Measurements from ENCODE around the gene AZU1.
"Not testable (repeated sequence)": the region's sequence is repeated elsewhere in the genome, so short reads cannot be mapped to it uniquely, and the experiment has no call there.

Gene AZU1

GRCh38 chr19:813219-814151 is 14.2 kb upstream of the AZU1 start:
- no peak overlapping the region for H3K4me3 Mint-ChIP-seq
- DNase-seq (ENCODE audit: low spot score in 2 of 2), result no peak
- peak overlapping the region; percentile 88 for H3K27ac Mint-ChIP-seq
- H3K36me3 Mint-ChIP-seq, result peaks cover 79% of the 10 kb centered on the region
- H3K4me1 Mint-ChIP-seq, result peaks cover 16% of the 10 kb centered on the region
- no peaks in the 10 kb centered on the region for H3K9me3 Mint-ChIP-seq
- no peak for ATAC-seq

- Mint-ChIP-seq H3K9me3 (no peaks in the 10 kb centered on the region), H3K27ac (peak overlapping the region; percentile 88), H3K4me3 (no peak overlapping the region), H3K36me3 (peaks cover 70% of the 10 kb centered on the region), H3K4me1 (peaks cover 16% of the 10 kb centered on the region)
- DNase-seq (ENCODE audit: low spot score in 2 of 2), result no peak
- ATAC-seq, result peak; percentile 22
Observed at GRCh38 chr19:814152-815078, 13.2 kb upstream of the AZU1 start.

GRCh38 chr19:815079-815774 is 12.4 kb upstream of the AZU1 start:
- peaks cover 16% of the 10 kb centered on the region for H3K4me1 Mint-ChIP-seq
- H3K27ac Mint-ChIP-seq, result peak overlapping the region; percentile 88
- H3K9me3 Mint-ChIP-seq, result no peaks in the 10 kb centered on the region
- peaks cover 62% of the 10 kb centered on the region for H3K36me3 Mint-ChIP-seq
- H3K4me3 Mint-ChIP-seq, result no peak overlapping the region
- DNase-seq (ENCODE audit: low spot score in 2 of 2) (no peak), ATAC-seq (peak; percentile 19)

- DNase-seq (ENCODE audit: low spot score in 2 of 2) (no peak), ATAC-seq (peak; percentile 4)
- peaks cover 55% of the 10 kb centered on the region for H3K36me3 Mint-ChIP-seq
- peak overlapping the region; percentile 56 for H3K27ac Mint-ChIP-seq
- no peaks in the 10 kb centered on the region for H3K9me3 Mint-ChIP-seq
- peaks cover 16% of the 10 kb centered on the region for H3K4me1 Mint-ChIP-seq
- H3K4me3 Mint-ChIP-seq, result no peak overlapping the region
Observed at GRCh38 chr19:815775-816499, 11.7 kb upstream of the AZU1 start.

GRCh38 chr19:816500-816857 is 11.2 kb upstream of the AZU1 start:
- ATAC-seq (no peak), DNase-seq (ENCODE audit: low spot score in 2 of 2) (no peak)
- Mint-ChIP-seq H3K27ac (peak overlapping the region; percentile 56), H3K9me3 (no peaks in the 10 kb centered on the region), H3K36me3 (peaks cover 49% of the 10 kb centered on the region), H3K4me1 (peaks cover 16% of the 10 kb centered on the region), H3K4me3 (no peak overlapping the region)

GRCh38 chr19:820212-820611 is 7.4 kb upstream of the AZU1 start:
- H3K4me3 Mint-ChIP-seq; H3K4me1 Mint-ChIP-seq; H3K9me3 Mint-ChIP-seq; H3K27ac Mint-ChIP-seq; DNase-seq (ENCODE audit: low spot score in 2 of 2); ATAC-seq: not testable (repeated sequence)
- peaks cover 20% of the 10 kb centered on the region for H3K36me3 Mint-ChIP-seq

- no peak for DNase-seq (ENCODE audit: low spot score in 2 of 2)
- no peak for ATAC-seq
- H3K4me3 Mint-ChIP-seq, result no peak overlapping the region
- H3K4me1 Mint-ChIP-seq, result peaks cover 4% of the 10 kb centered on the region
- no peak overlapping the region for H3K27ac Mint-ChIP-seq
- peaks cover 9% of the 10 kb centered on the region for H3K36me3 Mint-ChIP-seq
- H3K9me3 Mint-ChIP-seq, result no peaks in the 10 kb centered on the region
Observed at GRCh38 chr19:821231-821824, 6.3 kb upstream of the AZU1 start.

- H3K27ac Mint-ChIP-seq, result no peak within 1 kb of the TSS
- ATAC-seq, result no peak
- H3K36me3 Mint-ChIP-seq, result peaks cover 3% of the 10 kb centered on the region
- H3K9me3 Mint-ChIP-seq, result no peaks in the 10 kb centered on the region
- no peak for DNase-seq (ENCODE audit: low spot score in 2 of 2)
- no peak within 1 kb of the TSS for H3K4me3 Mint-ChIP-seq
- H3K4me1 Mint-ChIP-seq, result no peaks in the 10 kb centered on the region
Observed at GRCh38 chr19:821825-822503, 5.7 kb upstream of the AZU1 start, which contains the start of gene PLPPR3. Gene PLPPR3 (minus strand): TSS chr19:821955. CDS start chr19:821559, 396 bp downstream.

GRCh38 chr19:823565-824121 is 4.0 kb upstream of the AZU1 start:
- Mint-ChIP-seq H3K27ac (no peak overlapping the region), H3K36me3 (no peaks in the 10 kb centered on the region), H3K9me3 (no peaks in the 10 kb centered on the region), H3K4me3 (no peak overlapping the region), H3K4me1 (no peaks in the 10 kb centered on the region)
- DNase-seq (ENCODE audit: low spot score in 2 of 2) (no peak), ATAC-seq (no peak)

- no peak overlapping the region for H3K4me3 Mint-ChIP-seq
- no peak overlapping the region for H3K27ac Mint-ChIP-seq
- no peaks in the 10 kb centered on the region for H3K9me3 Mint-ChIP-seq
- H3K36me3 Mint-ChIP-seq, result no peaks in the 10 kb centered on the region
- ATAC-seq (no peak), DNase-seq (ENCODE audit: low spot score in 2 of 2) (no peak)
- no peaks in the 10 kb centered on the region for H3K4me1 Mint-ChIP-seq
Observed at GRCh38 chr19:824885-825284, 2.8 kb upstream of the AZU1 start.

GRCh38 chr19:825897-826644 is 1.6 kb upstream of the AZU1 start:
- Mint-ChIP-seq H3K4me1 (no peaks in the 10 kb centered on the region), H3K4me3 (no peak overlapping the region), H3K27ac (no peak overlapping the region), H3K9me3 (no peaks in the 10 kb centered on the region), H3K36me3 (no peaks in the 10 kb centered on the region)
- DNase-seq (ENCODE audit: low spot score in 2 of 2), result no peak
- no peak for ATAC-seq

GRCh38 chr19:827314-827709 is 325 bp upstream of the AZU1 start:
- Mint-ChIP-seq H3K4me3 (no peak overlapping the region), H3K36me3 (no peaks in the 10 kb centered on the region), H3K9me3 (no peaks in the 10 kb centered on the region), H3K4me1 (no peaks in the 10 kb centered on the region), H3K27ac (no peak overlapping the region)
- ATAC-seq (no peak), DNase-seq (ENCODE audit: low spot score in 2 of 2) (no peak)

GRCh38 chr19:829129-829758 is 1.6 kb downstream of the AZU1 start:
- Mint-ChIP-seq H3K9me3 (no peaks in the 10 kb centered on the region), H3K27ac (no peak overlapping the region), H3K4me3 (no peak overlapping the region), H3K4me1 (no peaks in the 10 kb centered on the region), H3K36me3 (no peaks in the 10 kb centered on the region)
- no peak for DNase-seq (ENCODE audit: low spot score in 2 of 2)
- ATAC-seq, result no peak
